Activated CD4-positive, alpha-beta T cell treated with anti-CD3 and anti-CD28 coated beads, Interleukin-2, amount 50 U/mL, for 1 hour (primary cell): ENCODE measurements around the gene C3orf20.
"Not testable (repeated sequence)": the region's sequence is repeated elsewhere in the genome, so short reads cannot be mapped to it uniquely, and the experiment has no call there.

Experiments
- DNase-seq: peaks from one replicate; pipeline ENCODE4 v3.0.0-alpha.2; 2020

Gene C3orf20

DNA sequence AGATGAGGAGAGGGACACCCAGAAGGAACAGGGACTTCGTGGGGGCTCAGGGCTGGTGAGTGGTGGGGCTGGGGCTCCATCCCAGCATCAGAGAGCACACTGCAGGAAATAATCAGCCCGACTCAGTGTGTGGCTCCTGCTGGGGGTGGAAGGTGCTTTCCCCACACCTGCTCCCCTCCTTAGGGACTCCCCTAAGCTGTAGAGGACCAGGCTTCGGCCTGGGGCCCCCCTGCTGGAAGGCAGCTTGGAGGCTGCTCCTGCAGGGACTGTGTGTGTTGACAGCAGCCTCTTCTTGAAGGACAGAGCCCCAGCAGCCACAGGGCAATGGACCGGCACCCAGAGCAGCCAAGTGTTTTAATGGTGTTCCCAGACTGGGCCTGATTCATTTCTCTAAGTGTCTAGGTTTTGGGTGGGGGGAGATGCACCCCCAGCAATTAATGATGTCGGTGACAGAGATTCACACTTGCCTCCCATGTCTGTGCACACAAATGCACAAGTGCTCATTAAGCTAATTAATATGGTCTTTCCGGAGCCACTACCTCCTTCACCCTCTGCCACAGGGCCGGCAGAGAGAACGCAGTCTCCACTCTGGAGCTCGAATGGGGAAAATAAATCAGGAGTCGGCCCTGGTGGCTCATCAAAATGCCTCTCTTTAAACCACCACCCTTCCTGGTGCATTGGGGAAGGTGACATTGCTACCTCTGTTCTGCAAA lies 126.9 kb downstream of the C3orf20 start:
- no peak for DNase-seq

DNA sequence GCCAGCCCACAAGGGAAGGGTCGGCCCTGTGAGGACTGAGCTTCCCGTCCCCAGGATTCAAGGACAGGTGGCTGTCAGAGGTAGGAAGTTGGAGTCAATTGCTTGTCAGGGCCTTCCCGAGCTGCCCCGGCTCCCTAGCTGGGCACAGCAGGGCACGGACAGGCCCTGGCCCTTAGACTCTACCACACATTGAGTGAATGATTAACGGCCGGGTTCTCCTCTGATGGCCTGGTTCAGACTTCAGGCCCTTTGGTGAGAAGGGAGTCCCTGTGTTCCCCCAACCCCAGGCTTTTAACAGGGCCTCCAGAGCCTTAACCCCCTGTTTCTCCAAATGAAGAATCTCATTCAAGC lies 127.4 kb downstream of the C3orf20 start:
- no peak for DNase-seq

DNA sequence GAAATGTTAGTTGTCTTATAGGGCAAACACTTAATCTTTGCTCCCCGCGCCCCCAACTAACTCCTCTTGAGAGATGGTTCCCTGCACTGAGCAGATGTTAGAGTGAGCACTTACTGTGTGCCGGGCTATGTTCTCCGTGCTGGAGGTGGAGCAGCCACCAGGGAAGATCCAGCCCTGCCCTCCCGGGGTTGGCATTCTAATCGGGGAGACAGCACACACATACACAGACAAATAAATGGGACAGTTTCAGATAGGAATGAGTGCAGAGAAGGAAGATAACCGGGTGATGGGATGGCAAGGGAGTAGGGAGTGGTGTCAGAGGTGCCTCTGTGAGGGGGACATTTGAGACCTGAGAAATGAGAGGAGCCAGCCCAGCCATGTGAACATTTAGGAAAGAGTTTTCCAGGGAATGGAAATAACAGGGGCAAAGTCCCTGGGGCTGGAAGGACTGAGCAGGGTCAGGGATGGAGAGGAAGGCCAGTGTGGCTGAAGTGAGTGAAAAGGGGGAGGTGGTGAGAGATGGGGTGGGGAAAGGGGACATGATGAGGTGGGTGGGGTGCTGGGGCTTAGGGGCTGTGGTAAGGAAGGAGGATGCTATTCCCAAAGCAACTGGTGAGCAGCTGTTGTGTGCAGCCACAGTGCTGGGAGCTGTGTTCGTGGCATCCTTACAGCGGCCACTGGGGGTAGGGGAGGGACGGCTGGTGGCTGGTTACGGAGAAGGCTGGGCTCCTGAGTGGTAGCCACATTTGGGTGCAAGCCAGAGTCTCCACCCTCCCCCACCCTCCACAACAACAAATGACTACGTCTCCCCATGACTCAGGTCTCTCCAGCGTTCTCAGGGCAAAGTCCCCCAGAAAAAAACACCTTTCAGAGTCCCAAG lies 128.4 kb downstream of the C3orf20 start:
- DNase-seq = no peak

DNA sequence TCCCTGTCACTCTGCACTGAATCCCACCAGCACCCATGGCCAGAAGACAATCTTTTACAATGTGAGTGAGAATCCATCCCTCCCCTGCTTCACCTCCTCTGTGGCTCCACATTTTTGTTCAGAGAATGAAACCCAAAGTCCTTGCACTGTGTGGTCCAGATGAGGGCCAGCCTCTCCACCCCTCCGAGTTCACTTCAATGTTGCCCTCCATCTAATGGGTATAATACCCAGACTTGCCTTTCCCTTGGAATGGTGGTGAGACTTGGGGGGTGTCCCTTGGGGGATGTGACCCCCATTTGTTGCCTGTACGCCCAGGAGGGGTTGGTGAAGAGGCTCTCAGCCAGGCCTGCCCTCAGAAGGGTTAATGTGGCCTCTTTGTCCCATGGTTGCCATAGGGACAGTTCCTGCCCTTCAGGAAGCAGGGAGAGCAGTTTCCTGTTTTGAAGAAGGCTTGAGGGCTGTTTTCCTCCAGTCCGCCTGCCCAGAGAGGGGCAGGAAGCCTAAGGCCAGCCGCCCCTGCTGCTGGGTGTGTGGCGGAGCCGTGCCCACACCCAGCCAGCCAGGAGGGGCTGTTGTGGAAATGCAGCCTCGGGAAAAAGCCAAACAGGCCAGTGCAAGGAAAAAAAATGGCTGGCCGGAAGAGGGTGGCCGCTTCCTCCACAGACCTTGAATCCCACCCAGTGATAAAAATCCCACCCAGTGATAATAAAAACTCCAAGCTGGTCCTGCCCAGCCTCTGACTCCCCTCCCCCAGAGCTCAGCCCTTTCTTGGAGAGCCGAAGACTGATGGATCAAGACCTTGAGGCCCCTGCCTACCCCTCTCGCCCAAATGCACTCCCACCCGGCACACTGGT lies 129.3 kb downstream of the C3orf20 start:
- DNase-seq = no peak

DNA sequence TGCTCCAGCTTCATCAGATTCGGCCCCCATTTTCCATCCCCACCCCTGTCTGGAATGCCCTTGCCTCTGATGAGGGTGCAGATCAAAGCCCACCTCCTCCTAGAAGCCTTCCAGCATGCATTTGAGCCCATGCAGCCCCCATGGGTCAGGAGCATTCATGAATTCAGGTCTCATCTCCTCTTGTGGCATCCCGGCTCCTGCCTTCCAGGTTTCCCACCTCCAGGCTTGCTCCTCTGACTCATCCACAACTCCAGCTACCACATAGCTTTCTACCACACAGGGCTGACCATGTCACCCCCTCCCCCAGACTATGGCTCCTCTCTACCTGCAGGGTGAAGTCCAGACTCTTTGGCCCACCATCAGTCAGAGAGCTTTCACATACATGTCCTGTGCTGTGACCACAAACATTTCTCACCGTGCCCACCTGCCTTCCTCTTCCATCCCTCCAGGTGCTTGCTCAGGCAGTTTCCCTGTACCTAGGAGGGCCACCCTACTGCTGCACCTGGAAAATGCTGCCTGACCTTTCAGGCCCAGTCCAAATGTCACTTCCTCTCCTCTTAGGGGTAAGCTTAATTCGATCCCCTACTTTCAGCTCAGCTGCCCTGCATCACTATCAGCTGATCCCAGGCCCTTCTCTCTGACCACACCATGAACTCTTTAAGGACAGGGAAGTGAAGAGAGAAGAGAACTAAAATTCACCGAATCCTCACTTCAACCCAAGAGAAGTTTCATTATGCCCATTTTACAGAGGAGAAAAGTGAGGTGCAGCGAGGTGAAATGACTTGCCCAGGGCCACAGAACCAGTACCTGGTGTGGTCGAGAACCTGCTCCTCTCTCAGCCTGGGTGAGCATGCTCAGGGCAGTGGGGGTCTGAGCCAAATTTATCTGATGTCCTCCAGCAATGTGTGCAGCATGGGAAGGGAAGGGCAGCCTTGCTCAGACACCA lies 130.2 kb downstream of the C3orf20 start:
- no peak for DNase-seq

DNA sequence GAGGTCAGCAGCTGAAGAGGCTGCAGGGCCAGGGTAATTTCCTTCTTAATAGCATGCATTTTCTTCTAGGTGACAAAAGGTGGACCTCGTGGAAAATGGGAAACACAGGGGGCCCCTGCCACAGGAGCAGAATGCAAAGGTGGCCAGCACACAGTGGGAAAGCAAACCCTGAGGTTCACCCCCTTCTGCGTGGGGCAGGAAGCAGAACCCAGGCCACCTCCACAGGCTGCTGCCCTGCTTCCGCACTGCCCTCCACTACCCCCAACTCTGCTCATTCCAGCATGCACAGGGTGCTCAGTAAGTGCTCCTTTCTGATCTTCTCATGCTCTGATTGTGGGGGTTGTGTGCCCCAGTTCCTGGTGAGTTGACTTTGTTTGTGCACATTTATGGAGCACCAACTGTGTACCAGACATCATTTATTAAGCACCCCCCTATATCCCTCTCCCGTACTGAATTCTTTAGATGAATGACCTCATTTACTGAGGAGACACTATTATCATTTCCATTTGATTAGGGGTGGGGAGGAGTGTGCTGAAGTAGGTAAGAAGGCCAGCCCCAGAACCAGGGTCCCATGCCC lies 131.1 kb downstream of the C3orf20 start:
- no peak for DNase-seq

DNA sequence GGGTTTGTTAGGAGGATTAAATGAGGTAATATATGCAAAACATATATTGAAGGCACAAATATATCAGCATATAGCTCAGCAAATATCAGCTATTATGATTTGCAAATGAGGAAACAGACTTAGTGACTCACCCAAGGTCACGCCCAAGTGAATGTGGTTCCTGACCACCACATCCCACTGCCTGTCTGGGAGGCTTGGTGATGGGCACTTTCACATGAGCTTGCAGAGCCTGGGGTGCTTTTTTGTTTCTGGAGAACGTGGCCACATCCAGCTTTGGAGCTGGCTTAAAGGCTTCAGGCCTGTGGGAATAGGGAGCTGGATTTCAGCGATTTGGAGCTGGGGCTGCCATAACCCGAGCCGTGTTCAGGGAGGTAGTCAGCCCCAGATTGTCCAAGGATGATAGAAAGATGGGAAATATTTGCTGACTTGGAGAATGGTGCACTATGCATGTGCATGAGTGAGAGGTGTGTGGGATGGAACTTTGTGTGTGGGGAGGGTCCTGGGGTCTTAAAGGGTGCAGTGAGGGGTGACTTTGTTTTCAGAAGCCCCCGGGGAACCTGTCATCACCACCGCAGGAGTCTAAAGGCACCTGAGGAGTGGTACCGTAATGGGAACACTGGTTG lies 131.8 kb downstream of the C3orf20 start:
- DNase-seq = no peak

DNA sequence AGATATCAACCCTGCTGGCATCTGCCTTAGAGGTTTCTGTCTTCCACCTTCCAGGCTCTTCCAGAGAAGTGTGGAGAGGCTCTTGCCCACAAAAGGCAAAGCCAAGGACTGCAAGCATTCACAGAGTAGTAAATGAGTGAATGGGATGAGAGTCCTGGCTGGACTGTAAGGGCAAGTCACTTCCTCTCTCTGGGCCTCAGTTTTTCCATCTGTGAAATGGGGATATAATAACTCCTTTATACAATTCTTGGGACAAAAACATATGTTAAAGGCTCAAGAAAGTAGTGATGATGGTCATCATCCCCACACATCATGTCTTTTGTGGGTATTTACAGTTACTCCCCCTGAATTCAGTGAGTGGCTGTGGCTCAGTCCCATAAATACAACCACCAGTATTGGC lies 133.1 kb downstream of the C3orf20 start:
- no peak for DNase-seq

DNA sequence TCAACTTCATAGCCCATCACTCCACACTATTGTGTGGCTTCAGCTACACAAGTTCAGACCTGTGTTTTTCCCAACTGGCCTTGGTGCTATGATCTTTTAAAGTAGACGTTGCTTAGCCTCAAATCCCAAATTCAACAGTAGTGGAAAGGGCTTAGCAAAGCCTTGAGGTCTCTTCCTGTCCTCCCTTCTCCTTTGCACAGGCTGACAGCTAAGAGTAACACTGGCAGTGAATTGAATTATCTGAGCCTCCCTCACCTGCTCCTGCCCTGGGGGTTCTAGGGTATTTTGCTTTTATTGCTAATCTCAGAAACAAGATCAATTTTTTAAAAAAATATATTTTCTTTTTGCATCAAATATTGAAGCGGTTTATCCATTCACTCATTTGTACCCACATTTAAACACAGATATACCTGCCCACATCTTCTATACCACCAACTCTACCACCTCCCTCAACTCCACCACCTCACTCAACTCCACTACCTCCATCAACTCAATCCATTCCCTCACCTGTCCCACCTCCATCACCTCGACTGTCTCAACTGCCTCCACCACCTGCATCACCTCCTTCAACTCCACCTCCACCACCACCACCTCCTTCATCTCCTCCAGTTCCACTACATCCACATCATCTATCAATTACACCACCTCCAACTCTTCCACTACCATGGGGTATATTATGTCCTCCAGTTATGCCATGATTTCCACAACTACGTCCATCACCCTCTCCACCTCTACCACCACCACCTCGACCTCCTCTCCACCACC lies 133.7 kb downstream of the C3orf20 start:
- no peak for DNase-seq

DNA sequence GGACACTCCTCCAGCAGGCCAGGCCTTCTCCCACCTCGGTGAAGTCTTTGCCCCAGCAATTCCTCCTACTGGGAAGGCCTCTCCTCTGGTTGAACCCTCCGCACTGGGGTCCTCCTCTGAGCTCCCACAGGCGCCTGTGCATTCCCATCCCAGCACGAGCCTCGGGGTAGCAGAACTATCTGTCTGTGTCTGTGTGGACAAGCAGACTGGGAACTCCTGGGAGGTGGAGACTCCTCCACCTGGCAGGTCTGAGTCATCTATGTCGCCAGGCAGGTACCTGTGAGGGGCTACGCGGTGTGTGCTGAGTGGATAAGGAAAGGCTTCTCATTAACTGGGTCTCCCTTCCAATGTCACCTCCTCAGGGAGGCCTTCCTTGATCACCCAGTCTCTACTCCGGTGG lies 134.7 kb downstream of the C3orf20 start:
- not testable (repeated sequence) for DNase-seq

DNA sequence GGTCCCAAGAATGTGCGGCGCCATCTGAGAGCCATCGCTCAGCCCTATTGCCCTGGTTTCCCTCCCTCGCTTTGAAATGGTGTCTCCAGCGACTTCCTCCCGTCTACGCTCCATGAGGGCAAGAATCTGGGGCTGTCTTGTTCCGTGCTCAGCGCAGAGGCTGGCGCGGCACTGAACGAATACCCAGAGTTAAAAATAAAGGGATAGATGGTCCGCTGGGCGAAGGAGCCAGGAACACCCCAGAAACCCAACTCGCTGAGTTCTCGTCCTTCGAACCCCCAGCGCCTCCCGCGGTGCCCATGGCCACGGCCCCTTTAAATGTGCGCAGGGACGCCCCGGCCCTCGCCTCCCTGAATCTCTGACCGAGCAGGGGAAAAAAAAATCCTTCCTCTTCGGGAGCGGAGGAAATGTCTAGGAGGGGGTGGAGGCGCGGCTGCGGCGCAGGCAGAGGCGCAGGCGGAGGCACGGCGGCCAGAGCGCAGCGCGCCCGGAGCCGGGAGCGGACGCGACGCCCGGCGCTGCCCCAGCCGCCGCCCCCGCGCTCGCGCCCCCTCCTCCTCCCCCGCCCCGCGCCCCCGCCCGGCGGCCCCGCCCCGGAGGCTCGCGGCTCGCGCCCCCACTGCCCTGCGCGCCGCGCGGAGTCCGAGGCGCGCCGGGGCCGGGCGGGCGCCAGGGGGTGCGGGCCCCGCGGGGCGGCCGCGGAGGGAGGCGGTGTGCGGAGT lies 135.3 kb downstream of the C3orf20 start:
- no peak for DNase-seq

DNA sequence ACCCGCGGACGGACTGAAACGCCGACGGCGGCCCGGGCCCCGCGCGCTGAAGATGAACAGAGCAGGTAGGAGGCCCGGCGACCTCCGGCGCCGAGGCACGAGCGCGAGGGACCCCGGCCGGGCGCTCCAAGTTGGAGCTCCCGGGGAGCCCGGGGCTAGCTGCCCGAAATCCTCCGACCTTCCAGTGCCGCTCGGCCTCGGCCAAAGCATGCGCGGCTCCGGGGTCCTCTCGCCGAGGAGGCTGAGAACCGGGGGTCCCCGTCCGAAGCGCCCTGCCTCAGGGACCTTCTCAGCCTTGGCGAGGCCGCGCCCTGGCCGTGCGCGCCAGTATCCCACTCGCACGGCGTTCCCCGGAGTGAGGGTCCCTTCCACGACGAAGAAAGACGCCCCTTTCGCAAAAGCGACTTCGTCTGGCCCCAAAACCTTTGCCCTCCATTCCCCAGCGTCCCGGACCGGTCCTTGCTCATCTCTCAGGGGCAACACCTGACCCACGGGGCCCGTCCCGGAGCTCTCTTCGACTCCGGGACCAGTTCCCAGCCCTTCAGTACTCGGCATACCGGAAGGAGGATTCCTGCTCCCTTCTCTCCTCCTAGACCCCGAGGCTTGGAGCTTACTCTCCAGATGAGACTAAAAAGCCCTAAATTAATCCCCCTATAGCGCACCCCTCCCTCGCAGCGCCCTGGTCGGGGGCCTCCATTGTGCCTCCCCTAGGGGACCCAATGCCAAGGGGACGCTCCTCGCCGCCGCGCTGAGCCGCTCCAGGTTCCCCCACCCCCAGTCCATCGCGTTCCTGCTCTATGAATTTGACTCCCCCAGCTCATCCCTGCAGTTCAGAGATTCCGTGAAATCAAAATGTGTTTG lies 136.1 kb downstream of the C3orf20 start:
- DNase-seq = no peak

DNA sequence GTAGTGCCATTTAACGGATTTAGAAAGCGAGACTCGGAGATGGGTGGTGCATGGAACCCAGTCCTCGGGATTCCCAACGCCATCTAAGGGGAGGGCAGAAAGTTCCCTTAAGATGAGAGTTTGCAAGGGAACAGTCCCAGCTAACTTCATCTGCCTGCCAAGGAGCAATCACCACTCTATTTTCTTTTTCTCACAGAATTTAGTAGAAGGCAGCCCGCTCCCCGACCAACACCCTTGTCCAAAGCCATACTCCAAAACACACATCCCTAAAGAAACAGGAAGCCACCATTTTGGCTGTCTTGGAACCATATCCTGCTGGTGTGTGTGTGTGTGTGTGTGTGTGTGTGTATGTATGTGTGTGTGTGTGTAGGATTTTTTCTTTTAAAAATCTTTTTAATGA lies 136.7 kb downstream of the C3orf20 start:
- no peak for DNase-seq

DNA sequence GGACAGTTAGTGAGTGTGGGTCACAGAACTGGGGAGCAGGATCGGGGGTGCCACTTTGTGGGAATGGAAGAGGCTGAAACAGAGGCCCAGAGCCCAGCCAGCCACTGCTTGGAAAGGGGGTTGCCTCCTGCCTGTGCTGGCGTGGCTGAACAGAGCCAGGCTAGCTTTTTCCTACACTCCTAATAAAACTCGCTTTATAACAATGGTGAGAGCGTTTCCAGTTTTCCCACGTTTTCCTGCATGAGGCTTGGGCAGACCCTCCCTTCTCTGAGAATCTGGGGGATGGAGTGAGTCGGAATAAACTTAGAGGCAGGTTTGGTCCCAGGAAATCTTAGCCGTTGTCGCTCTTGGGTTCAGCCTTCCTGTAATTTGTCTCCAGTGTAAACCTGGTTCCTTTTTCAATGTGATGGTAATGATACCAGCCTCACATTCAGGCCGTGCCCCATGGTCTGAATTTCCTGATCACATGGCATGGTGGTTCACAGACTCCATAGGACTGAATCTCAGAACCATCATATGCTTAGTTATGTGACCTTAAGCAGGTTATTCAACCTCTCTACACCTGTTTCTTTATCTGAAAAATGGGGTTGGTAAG lies 137.4 kb downstream of the C3orf20 start:
- no peak for DNase-seq

DNA sequence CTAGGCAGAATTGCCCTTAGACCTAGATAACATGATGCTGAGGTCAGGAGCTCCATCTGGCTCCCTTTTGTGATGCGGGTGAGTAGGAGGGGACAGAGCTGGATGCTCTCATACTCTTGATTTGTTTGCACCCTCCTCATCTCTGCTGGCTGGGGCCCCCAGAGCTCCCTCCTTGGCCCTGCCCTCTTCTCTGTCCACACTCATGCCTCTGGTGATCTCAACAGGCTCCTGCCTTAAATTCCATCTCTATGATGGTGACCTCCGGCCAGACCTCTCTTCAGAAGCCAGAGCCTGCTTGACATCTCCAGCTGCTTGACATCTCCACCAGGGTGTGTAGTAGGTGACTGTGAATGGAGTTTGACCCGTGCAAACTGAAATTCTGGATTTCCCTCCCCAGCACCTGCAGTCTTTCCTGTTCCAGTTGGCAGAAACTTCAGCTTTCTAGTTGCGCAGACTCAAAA lies 139.5 kb downstream of the C3orf20 start:
- no peak for DNase-seq

DNA sequence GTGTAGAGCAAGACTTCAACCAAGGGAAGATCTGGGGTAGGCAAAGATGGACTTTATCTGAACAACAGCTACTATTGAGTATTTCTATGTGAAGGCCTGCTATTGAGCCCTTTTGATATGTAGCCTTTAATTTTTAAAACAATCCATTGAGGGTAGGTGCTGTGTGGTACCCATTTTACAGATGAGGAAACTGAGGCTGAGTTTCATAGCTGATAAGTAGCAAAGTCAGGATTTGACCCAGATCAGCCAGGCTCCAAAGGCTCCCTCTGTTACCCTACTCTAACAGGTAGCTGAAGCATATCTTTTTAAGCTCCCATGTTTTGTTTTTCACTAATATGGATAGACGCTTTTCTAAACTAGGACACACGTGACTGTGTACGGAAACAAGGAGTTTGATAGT lies 141.4 kb downstream of the C3orf20 start:
- DNase-seq = no peak

DNA sequence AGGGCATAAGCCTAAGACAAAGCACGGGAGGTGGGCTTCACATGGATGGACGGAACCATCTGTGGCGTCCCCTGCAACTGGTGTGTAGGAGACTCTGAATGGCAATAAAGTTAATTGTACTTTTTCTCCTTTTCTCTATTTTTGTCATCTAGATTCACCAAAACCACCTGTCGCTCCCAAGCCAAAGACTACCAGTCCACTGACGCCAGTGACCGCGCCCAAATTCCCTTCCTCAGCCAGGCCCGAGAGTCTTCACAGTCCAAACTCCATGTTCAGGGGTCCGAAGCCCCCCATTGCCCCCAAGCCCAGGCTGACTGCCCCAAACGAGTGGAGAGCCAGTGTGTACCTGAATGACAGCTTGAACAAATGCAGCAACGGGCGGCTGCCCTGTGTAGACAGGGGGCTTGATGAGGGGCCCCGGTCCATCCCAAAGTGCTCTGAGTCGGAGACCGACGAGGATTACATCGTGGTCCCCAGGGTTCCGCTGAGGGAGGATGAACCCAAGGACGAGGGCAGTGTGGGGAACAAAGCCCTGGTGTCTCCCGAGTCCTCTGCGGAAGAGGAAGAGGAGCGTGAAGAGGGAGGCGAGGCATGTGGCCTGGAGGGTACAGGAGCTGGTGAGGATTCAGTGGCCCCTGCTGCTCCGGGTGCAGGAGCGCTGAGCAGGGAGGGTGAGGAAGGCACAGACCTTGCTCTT lies 144.0 kb downstream of the C3orf20 start, which contains the start of gene FGD5:
Gene FGD5, plus strand, starts transcription at position 159 of the 697 bp plus-strand sequence. Its CDS starts 110 bp downstream, at position 269.
- DNase-seq = no peak

DNA sequence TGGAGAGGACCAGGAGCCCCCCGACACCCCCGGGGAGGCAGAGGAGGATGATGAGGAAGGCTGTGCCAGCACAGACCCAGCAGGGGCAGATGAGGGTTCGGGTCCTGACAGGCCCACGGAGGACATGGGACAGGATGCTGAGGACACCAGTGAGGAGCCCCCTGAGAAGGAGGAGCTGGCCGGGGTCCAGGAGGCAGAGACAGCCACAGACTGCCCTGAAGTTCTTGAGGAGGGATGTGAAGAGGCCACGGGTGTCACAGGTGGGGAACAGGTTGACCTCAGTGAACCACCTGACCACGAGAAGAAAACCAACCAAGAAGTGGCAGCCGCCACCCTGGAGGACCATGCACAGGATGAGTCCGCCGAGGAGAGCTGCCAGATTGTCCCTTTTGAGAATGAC lies 144.7 kb downstream of the C3orf20 start:
- no peak for DNase-seq
